DOHH2 (cell line): ENCODE results near the gene CLHC1.

Source experiments
- EZH2phosphoT487 ChIP-seq: fragments of 200-600 bp; sonication (generic); IDR thresholded peaks from 2 replicates; pipeline ENCODE4 v1.6.1; 2017; ENCODE audit warnings: borderline replicate concordance, mild to moderate bottlenecking, antibody characterized with exemption, low read length, moderate library complexity, mixed read lengths
- TF ChIP-seq, protein P1 (sequence below): fragments of 200-600 bp; sonication (generic); IDR thresholded peaks from one replicate; pipeline ENCODE4 v1.5.1; 2014; ENCODE audit warnings: antibody characterized with exemption, mild to moderate bottlenecking, low read depth, low read length; ENCODE audit not compliant: poor library complexity, severe bottlenecking

DNA sequence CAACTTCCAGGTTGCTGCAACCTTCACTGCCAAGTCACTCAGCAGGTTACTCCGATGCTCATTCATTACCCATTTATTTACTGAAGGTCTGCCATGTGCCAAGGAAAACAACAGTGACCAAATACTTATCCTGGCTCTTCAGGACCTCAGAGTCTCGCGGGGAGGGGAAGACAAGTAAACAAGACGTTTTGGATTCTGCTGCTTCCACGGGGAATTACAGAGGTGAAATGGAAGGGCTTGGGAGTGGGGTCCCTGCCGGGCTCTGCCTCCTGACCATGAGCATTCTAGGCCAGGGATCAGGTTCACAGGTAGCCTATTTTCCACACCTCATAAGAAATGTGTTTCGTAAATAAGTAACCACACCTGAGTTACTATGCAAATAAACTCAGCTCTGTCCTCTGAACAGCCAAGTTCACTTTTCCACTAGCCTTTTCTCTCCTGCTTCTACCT, 68.1 kb downstream of the CLHC1 start:
- TF ChIP-seq, protein P1, sequence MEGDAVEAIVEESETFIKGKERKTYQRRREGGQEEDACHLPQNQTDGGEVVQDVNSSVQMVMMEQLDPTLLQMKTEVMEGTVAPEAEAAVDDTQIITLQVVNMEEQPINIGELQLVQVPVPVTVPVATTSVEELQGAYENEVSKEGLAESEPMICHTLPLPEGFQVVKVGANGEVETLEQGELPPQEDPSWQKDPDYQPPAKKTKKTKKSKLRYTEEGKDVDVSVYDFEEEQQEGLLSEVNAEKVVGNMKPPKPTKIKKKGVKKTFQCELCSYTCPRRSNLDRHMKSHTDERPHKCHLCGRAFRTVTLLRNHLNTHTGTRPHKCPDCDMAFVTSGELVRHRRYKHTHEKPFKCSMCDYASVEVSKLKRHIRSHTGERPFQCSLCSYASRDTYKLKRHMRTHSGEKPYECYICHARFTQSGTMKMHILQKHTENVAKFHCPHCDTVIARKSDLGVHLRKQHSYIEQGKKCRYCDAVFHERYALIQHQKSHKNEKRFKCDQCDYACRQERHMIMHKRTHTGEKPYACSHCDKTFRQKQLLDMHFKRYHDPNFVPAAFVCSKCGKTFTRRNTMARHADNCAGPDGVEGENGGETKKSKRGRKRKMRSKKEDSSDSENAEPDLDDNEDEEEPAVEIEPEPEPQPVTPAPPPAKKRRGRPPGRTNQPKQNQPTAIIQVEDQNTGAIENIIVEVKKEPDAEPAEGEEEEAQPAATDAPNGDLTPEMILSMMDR = no peak
- no peak for TF ChIP-seq EZH2phosphoT487
